Chondrocyte (in vitro differentiated cells): ENCODE data around the gene SURF2. TPM values are rescaled to one million over a fixed set of nuclear protein-coding genes. Genes with fewer than 3 reads are reported as not detected.
A peak's percentile ranks its signal among the peaks of the same experiment; 100 is the strongest.

Experiments used
- DNase-seq: peaks from one replicate; pipeline ENCODE4 v3.0.0; 2021; ENCODE audit warnings: mixed read lengths, low spot score
- H3K27ac Mint-ChIP-seq: one replicate; pipeline ENCODE4 v1.8.0; 2021; ENCODE audit warnings: mild to moderate bottlenecking, moderate library complexity, mixed read lengths; ENCODE audit not compliant: unreplicated experiment
- H3K27me3 Mint-ChIP-seq: 2 replicates; pipeline ENCODE4 v1.8.0; 2021; ENCODE audit warnings: low read depth, mixed read lengths
- H3K36me3 Mint-ChIP-seq: 2 replicates; pipeline ENCODE4 v1.8.0; 2021; ENCODE audit warnings: low read depth, mixed read lengths
- H3K4me1 Mint-ChIP-seq: 2 replicates; pipeline ENCODE4 v1.8.0; 2021; ENCODE audit warnings: low read depth, mild to moderate bottlenecking, mixed read lengths
- H3K4me3 Mint-ChIP-seq: one replicate; pipeline ENCODE4 v1.8.0; 2021; ENCODE audit warnings: mild to moderate bottlenecking, moderate library complexity, mixed read lengths; ENCODE audit not compliant: unreplicated experiment
- H3K9me3 Mint-ChIP-seq: 2 replicates; pipeline ENCODE4 v1.8.0; 2021; ENCODE audit warnings: low read depth, mixed read lengths
- CTCF ChIP-seq: fragments of 200-600 bp; sonication (generic); IDR thresholded peaks from 2 replicates; pipeline ENCODE4 v1.5.0; 2021; ENCODE audit warnings: antibody characterized with exemption, mild to moderate bottlenecking, moderate library complexity
- total RNA-seq: library from RNA; stranded (reverse); gene quantifications from 3 replicates; pipeline ENCODE4 v1.2.1, GENCODE V29; 2021

The SURF2 gene
- total RNA-seq, 1 donor from 2014 or later: 12.5 TPM

DNA sequence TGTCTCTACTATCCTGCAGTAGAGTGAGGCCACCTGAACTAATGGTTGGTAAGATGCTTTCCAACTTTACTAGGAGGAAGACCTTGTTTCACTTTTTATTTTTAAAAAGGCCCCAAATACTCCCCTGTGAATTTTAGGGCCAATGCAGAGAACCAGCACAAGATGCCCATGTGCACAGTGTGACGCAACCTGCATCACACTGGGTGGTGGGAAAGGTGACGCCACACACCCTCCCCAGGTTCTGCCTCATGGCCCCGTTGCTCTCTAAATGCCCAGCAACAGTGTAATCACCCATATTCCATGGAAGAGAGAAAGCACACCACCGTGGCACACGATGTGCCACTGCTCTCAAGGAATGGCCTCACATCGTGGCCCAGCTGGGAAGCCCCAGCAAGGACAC lies 13.1 kb downstream of the SURF2 start:
- H3K4me3 Mint-ChIP-seq: no peak overlapping the region
- H3K4me1 Mint-ChIP-seq: peaks cover 57% of the 10 kb centered on the region

GRCh38 chr9:133369933-133370332 lies 13.6 kb downstream of the SURF2 start:
- no peak for TF ChIP-seq CTCF

More for the DNA sequence above, 13.1 kb downstream of the SURF2 start:
- TF ChIP-seq CTCF: no peak
- Mint-ChIP-seq H3K27ac (peak overlapping the region; percentile 13), H3K9me3 (no peaks in the 10 kb centered on the region), H3K27me3 (no peaks in the 10 kb centered on the region), H3K36me3 (peaks cover 20% of the 10 kb centered on the region)
- DNase-seq: no peak

DNA sequence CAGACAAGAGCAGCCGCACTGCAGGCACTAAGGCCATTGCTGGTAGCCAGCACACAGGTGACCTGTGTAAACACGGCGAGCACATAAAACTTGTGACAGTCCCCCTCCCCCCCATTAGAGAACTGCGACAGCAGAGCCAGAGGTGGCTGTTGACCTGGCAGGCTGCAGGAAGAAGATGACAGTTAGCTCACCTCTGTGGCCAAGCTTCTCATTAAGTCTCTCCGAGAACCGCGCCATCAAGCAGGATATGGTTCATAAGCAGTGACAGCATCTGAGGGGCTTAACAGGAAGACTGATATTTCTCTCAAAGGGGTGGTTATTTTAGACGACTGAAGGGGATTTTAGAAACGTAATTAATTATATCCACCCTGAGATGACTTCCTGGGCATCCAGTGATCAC lies 14.3 kb downstream of the SURF2 start:
- H3K27ac Mint-ChIP-seq: peak overlapping the region; percentile 24
- peaks cover 62% of the 10 kb centered on the region for H3K4me1 Mint-ChIP-seq
- no peak overlapping the region for H3K4me3 Mint-ChIP-seq
- DNase-seq: no peak
- no peaks in the 10 kb centered on the region for H3K9me3 Mint-ChIP-seq
- H3K36me3 Mint-ChIP-seq: peaks cover 17% of the 10 kb centered on the region
- no peak for TF ChIP-seq CTCF
- no peaks in the 10 kb centered on the region for H3K27me3 Mint-ChIP-seq

More at GRCh38 chr9:133369933-133370332, 13.6 kb downstream of the SURF2 start:
- Mint-ChIP-seq H3K4me3 (no peak overlapping the region), H3K27me3 (no peaks in the 10 kb centered on the region), H3K36me3 (peaks cover 20% of the 10 kb centered on the region), H3K4me1 (peaks cover 62% of the 10 kb centered on the region), H3K9me3 (no peaks in the 10 kb centered on the region), H3K27ac (peak overlapping the region; percentile 28)
- no peak for DNase-seq

GRCh38 chr9:133371261-133371711 lies 14.9 kb downstream of the SURF2 start:
- no peak overlapping the region for H3K4me3 Mint-ChIP-seq
- peaks cover 62% of the 10 kb centered on the region for H3K4me1 Mint-ChIP-seq
- no peak for DNase-seq

DNA sequence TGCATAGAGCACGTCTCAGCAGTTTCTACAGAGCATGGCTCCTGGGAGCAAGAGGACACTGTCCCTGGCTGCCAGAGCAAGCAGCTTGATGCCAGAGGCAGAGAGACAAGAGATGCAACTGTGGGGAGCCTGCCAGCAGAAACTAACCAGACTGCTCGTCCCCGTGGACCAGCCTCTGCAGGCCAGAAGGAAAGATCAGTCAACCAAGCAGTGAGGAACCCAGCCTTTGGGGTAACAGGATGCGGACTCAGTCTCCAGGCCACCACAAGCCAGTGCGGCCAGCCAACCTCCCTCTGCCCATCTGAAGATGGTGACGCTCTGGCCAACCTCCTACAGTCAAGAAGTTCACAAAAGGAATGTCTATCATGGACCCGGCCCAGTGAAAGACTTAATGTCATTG lies 15.8 kb downstream of the SURF2 start:
- peaks cover 68% of the 10 kb centered on the region for H3K4me1 Mint-ChIP-seq
- peaks cover 11% of the 10 kb centered on the region for H3K36me3 Mint-ChIP-seq
- H3K27ac Mint-ChIP-seq: peak overlapping the region; percentile 59
- no peaks in the 10 kb centered on the region for H3K9me3 Mint-ChIP-seq
- TF ChIP-seq CTCF: no peak
- no peaks in the 10 kb centered on the region for H3K27me3 Mint-ChIP-seq
- no peak for DNase-seq
- no peak overlapping the region for H3K4me3 Mint-ChIP-seq

More at GRCh38 chr9:133371261-133371711, 14.9 kb downstream of the SURF2 start:
- no peaks in the 10 kb centered on the region for H3K27me3 Mint-ChIP-seq
- peak overlapping the region; percentile 52 for H3K27ac Mint-ChIP-seq
- peaks cover 14% of the 10 kb centered on the region for H3K36me3 Mint-ChIP-seq
- no peaks in the 10 kb centered on the region for H3K9me3 Mint-ChIP-seq
- no peak for TF ChIP-seq CTCF
